Fibroblast of skin of right quadriceps (primary cell): ENCODE data around the gene DRD3.
A peak's percentile ranks its signal among the peaks of the same experiment; 100 is the strongest.

Experiments
- DNase-seq: peaks from one replicate; pipeline ENCODE4 v3.0.0-alpha.2; 2013

Gene DRD3

DNA sequence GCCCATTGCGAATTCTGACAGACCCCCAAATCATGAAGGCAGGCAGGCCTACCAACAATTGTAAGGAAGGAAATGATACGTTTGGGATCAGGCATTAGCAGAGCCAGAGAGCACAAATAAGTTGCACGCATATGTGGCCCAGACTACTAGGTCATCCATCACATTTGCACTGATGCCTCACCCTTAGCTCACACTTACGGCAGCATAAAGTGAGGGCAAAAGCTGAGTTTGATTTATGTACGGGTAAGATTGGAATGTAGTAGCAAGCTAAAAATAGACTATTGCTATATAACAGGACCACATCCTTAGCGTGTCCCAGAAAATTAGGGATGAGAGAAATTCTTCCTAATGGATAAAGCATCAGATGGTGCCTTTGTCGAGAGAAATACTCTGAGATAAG is 63.7 kb downstream of the DRD3 start:
- peak; percentile 77 for DNase-seq

DNA sequence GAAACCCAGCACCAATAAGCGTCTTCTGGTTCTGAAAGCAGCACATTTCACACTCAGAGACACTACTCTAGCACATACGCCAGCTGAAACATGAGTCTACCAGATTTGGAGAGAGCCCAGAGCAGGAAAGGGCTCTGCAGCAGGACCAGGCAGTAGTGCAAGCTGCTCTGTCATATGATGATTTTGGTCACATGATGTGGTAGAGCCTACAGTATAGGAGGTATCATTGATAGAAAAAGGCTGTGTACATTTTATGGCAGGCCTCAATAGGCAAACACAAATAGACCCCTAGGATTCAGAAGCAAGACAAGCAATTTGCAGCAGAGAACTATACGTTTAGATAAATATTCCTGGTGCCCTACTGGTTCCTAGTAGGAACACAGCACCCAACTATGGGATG is 64.1 kb downstream of the DRD3 start:
- no peak for DNase-seq

DNA sequence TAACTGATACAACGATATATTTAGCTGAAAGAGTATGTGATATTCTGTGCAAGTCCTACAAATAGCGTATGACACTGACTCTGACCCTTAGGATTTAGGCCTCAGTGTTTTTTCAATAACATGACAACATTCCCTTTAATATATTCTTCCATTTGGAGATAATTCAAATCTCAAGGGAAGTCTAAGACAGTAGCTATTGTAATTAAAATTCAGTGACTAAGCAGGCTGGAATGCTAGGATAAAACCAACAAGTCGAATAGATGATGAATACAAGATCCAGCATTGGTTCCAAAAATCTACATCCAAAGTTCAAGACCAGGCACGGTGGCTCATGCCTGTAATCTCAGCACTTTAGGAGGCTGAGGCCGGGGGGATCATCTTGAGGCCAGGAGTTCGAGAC is 66.2 kb downstream of the DRD3 start:
- DNase-seq = peak; percentile 73

DNA sequence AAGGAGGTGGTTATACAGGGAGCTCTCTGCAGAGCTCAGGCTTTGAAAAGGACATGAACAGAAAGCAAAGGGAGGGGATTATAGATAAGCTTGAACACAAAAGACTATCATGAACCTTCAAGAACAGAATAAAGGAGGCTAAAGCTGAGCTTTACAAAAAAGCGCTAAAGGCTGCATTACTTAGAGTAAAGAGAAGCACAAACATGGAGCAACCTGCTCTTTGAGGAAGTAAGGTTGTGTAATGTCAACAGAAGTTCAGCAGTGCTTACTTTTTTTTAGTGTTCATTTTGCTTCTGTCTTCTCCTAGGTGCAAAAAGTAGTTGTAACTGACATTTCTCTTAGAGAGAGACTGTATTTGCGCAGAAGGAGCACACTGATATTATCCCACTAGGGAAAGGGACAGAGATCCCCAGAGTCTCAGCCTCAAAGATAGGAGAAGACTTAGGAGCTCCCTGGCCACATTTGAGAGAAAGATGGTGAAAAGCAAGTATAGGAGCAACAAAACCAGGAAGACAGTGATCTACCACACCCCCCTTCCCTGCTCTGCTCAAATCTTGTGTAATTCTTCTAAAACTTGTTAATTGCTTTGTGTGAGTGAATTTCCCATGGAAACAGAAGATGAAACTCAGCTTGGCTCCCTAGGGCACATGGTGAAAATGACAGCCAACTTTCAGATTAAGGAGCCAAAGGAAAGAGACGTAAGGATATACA is 67.6 kb downstream of the DRD3 start:
- DNase-seq = no peak

DNA sequence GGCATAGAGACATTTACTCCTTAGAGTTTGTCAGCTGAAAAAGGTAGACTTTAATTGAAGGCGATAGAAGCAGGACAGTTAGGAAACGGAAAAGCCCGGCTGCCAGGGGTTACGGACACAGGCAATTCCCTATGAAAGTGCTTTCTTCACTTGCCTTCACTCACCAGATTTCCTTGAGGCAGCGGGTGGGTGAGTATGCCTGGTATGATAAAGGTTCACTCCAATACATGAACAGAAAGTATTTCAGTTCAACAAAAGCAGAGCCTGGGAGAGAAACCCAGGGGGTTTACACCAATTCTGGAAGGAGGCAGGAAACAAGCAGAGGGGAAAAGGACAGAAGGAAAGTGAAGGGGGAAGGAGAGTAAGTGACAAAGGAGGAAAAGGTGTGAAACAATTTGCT is 68.4 kb downstream of the DRD3 start:
- no peak for DNase-seq

DNA sequence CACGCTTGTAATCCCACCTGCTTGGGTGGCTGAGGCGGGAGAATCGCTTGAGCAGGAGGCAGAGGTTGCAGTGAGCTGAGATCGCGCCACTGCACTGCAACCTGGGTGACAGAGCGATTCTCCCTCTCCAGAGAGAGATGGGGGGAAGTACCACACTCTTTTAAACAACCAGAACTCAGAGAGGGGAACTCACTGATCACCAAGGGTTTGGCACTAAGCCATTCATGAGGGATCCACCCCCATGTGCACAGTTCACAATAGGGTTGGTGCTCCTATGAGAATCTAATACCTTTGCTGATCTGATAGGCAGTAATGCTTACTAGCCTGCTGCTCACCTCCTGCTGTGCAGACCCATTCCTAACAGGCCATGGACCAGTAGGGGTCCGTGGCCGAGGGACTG is 70.7 kb downstream of the DRD3 start:
- no peak for DNase-seq

DNA sequence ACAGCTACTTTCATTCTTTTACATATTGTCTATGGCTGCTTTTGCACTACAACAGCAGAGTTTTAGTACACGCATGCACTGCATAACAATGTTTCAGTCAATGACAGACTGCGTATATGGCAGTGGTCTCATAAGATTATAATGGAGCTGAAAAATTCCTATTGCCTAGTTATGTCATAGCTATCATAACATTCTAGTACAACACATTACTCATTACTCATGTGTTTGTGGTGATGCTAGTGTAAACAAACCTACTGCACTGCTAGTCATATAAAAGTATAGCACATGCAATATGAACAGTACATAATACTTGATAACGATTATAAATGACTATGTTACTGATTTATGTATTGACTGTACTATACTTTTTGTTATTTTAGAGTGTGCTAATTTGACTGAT is 74.4 kb downstream of the DRD3 start:
- peak; percentile 9 for DNase-seq

DNA sequence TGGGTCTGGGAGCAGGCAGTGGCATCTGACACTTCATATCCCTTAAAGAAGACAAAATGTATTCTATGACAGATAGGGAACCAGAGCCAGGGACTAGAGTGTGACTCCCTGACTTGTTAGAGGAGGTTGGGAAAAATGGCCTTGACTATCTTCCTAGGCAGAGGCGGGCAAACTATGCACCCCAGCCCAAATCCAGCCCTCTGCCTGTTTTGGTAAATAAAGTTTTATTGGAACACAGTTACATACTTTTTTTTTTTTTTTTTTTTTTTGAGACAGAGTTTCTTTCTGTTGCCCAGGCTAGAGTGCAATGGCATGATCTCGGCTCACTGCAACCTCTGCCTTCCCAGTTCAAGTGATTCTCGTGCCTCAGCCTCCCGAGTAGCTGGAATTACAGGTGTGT is 75.0 kb downstream of the DRD3 start:
- no peak for DNase-seq

DNA sequence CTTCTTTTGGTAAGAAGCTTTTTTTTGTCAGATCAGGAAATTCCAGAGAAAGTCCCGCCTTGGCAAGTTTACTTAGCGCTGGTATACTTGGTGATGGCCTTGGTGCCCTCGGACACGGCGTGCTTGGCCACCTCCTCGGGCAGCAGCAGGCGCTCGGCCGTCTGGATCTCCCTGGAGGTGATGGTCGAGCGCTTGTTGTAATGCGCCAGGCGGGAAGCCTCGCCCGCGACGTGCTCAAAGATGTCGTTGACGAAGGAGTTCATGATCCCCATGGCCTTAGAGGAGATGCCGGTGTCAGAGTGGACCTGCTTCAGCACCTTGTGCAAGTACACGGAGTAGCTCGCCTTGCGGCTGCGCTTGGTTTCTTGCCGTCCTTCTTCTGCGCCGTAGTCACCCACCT is 75.7 kb downstream of the DRD3 start:
- DNase-seq = no peak

DNA sequence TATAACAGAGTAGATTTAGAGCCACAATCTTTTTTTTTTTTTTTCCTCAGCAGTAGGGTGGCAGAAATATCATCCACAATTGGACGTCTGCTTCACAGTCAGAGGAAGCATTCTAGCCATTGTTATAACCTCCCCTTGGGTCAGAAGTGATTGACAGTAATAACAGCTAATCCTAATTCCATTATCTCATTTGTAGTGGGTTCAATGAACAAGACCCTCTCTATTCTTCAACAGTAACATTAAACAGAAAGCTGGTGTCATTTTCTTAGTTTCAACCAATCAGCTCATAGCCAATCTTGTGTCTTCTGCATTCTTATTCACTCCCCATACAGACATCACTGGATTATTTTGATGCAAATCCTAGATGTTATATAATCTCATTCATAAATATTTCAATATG is 77.8 kb downstream of the DRD3 start:
- no peak for DNase-seq

DNA sequence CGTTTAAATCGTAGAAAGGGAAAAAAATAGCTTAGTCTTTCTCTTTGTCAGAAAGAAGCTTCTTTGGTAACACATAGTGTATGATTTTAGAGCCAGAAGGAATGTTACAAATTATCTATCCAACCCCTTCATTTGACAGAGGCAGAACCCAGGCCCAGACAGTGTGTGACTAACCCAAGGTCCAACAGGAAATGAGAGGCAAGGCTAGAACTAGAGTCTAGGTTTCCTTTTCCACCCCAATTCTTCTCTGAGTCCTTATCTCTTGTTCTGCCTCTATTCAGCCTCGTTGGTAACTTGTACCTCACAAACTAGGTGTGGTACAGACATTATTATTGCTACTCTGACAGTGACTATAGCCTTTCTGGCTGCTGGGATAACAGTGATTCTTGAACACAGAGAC is 83.1 kb downstream of the DRD3 start:
- DNase-seq = no peak

DNA sequence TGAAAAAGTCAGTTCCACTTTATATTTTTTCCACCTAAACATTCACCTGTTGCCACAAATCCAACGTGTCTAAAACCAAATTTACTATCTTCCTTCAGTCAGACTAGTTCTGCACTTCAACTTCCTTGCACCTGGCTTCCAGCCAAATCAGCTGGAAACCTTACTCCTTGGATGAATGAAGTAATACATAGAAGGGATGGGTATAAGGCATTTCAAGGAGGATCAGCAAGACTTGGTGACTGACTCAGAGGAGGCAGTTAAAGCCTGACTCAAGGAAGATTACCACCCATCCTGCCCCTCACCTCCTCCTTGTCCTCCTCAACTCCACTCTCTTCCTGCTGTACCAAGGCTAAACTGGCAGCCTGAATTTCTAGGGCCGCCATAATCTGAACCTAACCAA is 85.3 kb downstream of the DRD3 start:
- peak; percentile 82 for DNase-seq

DNA sequence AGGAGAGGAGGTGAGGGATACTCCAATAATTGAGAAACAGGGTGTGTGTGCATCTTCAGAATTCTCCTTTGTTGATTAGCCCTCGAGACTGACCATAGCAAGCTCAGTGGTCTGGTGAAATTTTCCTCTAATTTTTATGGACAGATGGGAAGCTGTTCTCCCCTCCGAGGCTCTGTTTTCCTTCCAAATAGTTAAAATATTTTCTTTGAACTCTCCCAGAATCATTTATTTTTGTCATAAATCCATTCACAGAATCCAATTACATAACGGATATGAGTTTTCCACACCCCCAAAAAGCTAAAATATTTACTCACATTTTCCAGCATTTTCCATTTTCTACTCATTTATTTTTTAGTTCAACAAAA is 85.9 kb downstream of the DRD3 start:
- peak; percentile 5 for DNase-seq

DNA sequence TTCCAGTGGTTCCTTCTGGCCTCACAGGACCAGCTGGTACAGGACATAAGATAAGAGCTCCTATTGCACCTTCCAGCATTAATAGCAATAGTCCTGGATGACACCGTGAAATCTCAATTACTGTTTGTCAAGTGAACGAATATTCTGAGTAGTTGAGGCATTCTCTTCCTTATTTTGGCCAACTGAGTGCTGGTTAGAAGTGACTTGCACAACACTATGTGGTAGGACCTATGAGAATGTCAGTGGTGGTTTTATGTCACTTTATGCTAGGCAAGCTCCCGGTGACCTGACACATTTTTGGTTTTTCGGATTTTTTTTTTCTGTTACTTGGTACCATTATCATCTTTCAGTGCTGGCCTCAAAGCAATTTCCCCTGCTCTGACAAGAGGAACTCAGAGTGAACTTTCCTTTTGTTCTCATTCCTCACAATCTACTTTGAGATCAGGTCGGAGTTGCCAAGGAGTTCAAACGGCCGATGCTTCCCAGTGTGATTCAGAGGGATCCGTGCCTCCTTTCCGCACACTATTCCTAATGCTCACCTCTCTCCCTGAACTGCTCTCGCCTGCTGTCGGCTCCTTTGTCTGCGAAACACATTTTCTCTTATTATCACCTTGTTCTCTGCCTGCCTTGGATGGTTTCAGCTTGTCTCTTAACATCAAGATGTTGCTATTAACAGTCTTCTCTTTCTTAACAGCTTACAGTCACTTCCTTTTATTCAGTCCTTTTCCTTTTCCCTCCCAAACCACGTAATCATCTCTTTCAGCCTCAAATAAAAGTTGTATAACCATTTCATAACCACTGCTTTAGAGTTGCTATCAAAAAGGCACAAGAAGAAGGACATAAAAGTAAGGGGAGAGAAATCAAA is 86.5 kb downstream of the DRD3 start:
- DNase-seq = peak; percentile 6

DNA sequence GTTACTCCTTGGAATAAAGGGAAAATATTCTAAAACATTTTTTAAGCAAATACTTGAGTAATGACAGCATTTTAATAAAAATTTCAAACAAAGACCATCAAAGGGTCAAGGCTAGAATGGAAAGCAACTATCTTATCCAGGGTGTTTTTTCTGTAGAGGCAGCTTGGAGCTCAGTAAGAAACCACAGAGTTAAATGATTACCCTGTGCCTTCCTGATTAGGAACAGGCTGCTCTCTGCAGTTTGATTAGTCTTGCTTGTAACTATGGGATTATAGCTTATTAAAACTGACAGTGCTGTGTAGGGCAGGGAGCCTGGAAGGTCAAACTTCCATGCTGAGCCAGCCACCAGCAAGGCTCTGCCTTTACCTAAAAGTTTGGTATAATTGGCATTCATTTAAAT is 89.2 kb downstream of the DRD3 start:
- no peak for DNase-seq

DNA sequence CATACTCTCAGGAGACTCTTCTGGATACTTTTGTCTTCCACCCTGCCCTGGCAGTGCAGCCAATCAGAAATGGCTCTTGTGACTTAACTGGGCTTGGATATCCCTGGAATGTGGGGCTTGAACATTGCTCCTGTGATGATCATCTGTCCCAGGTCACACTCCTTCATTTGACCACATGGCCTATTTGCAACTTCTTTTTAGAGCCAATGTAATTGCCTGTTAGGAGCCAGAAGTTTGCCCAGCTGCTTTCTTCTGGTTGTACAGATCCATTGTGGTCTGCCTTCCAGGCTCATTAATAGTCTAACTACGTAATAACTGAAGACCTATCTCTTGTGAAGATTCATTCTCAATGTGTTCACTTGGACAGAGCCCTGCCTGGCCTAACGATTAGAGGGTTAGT is 92.5 kb downstream of the DRD3 start:
- no peak for DNase-seq

DNA sequence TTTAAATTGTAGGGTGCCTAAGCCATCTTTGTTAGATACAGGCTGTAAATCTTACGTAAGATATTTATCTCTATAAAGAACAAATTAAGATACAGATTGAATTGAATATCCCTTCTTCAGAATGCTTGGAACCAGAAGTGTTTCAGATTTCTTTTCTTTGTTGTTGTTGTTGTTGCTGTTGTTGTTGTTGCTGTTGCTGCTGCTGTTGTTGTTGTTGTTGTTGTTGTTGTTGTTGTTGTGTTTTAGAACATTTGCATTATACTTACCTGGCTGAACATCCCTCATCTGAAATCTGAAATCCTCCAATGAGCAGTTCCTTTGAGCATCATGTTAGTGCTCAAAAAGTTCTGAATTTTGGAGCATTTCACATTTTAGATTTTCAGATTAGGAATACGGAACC is 95.7 kb downstream of the DRD3 start:
- no peak for DNase-seq

DNA sequence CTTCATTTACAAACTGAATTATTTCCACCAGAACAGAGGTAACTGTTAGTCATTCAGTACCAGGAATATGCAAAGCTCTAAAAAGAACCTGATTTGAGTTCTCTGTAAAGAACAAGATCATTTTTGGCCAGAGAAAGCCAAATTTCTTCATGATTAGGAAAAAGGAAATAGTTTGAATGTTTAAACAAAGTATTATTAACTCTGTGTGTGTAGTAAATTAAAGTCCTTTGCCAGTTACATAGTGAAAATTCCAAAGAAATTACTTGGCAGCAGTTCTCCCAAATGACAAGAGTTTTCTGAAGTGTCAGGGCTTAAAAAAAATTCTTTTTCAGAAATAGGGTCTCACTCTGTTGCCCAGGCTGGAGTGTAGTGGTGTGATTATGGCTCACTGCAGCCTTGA is 97.8 kb downstream of the DRD3 start:
- peak; percentile 69 for DNase-seq

DNA sequence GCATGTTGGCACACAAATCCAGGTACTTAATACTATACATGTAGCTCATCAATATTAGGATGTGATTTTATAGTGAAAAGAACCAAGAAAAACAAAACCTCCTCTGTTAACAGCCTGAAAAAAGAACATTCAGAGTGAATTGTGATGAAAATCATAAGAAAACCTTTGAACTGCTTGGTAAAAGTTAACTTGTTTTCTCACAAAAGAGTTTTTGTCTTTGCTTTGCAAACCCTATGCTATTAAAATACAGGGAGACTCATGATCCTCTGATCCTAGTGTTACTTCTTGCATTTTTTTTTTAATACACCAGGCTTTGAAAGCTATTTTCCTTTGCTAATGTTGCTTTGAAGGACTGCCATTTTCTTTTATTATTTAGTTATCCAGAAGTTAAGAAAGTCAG is 98.7 kb downstream of the DRD3 start:
- DNase-seq = no peak

DNA sequence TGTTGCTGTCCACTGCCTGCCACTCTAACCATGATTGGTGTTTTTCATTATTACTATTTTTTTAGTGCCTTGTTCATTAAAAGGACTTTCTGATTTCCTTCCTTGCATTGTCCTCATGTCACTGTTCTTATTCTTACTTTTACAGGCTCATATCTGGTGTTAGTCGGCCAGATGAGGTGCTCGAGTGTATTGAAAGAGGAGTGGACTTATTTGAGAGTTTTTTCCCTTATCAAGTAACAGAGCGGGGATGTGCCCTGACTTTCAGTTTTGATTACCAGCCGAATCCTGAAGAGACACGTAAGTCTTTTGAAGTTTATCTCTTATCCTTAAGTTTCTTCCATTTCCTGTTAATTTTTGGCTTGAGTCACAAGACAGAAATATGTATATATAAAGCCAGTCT is 99.1 kb downstream of the DRD3 start:
- DNase-seq = peak; percentile 4

DNA sequence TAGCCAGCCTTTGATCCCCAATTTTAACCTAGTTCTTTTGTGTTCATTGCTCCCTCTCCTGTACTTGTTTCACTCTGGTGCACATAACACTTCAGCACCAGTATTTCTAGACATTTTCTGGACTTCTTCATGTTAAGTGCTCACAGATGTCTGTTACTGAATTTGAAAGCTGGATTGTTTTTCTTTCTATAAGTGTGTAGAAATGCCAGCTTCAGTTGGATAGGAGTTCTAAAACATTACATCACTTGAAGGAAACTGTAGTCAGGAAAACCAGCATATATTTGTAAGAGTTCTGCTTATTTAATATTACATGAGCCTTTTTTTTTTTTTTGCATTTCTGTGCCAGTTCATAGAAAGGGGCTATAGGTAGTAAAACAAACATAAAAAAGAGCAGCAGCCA is 100.7 kb downstream of the DRD3 start:
- peak; percentile 13 for DNase-seq
